ENCODE data around the gene PRR16. TPM values are rescaled to one million over a fixed set of nuclear protein-coding genes. Genes with fewer than 3 reads are reported as not detected.

PRR16 gene
- total RNA-seq, 3 donors from 2014 or later = 1.2 to 9.6 (median 3.6) TPM

- Histone ChIP-seq H3K27ac (no peak overlapping the region), H3K4me3 (no peak overlapping the region), H3K9me3 (no peaks in the 10 kb centered on the region), H3K36me3 (no peaks in the 10 kb centered on the region), H3K27me3 (no peaks in the 10 kb centered on the region), H3K4me1 (no peaks in the 10 kb centered on the region)
- no peak for DNase-seq (ENCODE audit: low spot score in 2 of 2)
- TF ChIP-seq POLR2A (IDR thresholded peaks at IDR 0.05) (no peak), POLR2AphosphoS5 (IDR thresholded peaks at IDR 0.05) (no peak), CTCF (IDR thresholded peaks at IDR 0.05) (no peak)
- intact Hi-C loops (cut with DNase I; ENCODE audit: low total_unique reads) = no loop called here
Observed at GRCh38 chr5:120533581-120533980, 69.5 kb downstream of the PRR16 start.

- no peaks in the 10 kb centered on the region for H3K9me3 ChIP-seq
- intact Hi-C loops (cut with DNase I; ENCODE audit: low total_unique reads) = no loop called here
Observed at GRCh38 chr5:120535900-120536299, 71.8 kb downstream of the PRR16 start.

GRCh38 chr5:120538149-120538548, 74.0 kb downstream of the PRR16 start:
- Histone ChIP-seq H3K9me3 (no peaks in the 10 kb centered on the region), H3K27ac (no peak overlapping the region), H3K27me3 (no peaks in the 10 kb centered on the region), H3K36me3 (no peaks in the 10 kb centered on the region), H3K4me3 (no peak overlapping the region), H3K4me1 (no peaks in the 10 kb centered on the region)
- intact Hi-C loops (cut with DNase I; ENCODE audit: low total_unique reads) = no loop called here
- DNase-seq (ENCODE audit: low spot score in 2 of 2) = no peak
- no peak for TF ChIP-seq CTCF (IDR thresholded peaks at IDR 0.05)
- no peak for TF ChIP-seq POLR2A (IDR thresholded peaks at IDR 0.05)
- no peak for TF ChIP-seq POLR2AphosphoS5 (IDR thresholded peaks at IDR 0.05)

More at GRCh38 chr5:120535900-120536299, 71.8 kb downstream of the PRR16 start:
- Histone ChIP-seq H3K4me3 (no peak overlapping the region), H3K27me3 (no peaks in the 10 kb centered on the region), H3K36me3 (no peaks in the 10 kb centered on the region), H3K27ac (no peak overlapping the region), H3K4me1 (no peaks in the 10 kb centered on the region)
- DNase-seq (ENCODE audit: low spot score in 2 of 2) = no peak
- TF ChIP-seq POLR2A (IDR thresholded peaks at IDR 0.05) (no peak), POLR2AphosphoS5 (IDR thresholded peaks at IDR 0.05) (no peak), CTCF (IDR thresholded peaks at IDR 0.05) (no peak)

- TF ChIP-seq POLR2A (IDR thresholded peaks at IDR 0.05) (no peak), POLR2AphosphoS5 (IDR thresholded peaks at IDR 0.05) (no peak)
- intact Hi-C loops (cut with DNase I; ENCODE audit: low total_unique reads) = no loop called here
- Histone ChIP-seq H3K4me3 (no peak overlapping the region), H3K9me3 (no peaks in the 10 kb centered on the region), H3K27me3 (no peaks in the 10 kb centered on the region), H3K27ac (no peak overlapping the region), H3K36me3 (no peaks in the 10 kb centered on the region), H3K4me1 (no peaks in the 10 kb centered on the region)
- DNase-seq (ENCODE audit: low spot score in 2 of 2) = no peak
Observed at GRCh38 chr5:120538644-120539043, 74.5 kb downstream of the PRR16 start.

- TF ChIP-seq POLR2AphosphoS5 (IDR thresholded peaks at IDR 0.05) = no peak
- TF ChIP-seq POLR2A (IDR thresholded peaks at IDR 0.05) = no peak
- TF ChIP-seq CTCF (IDR thresholded peaks at IDR 0.05) = no peak
- Histone ChIP-seq H3K4me3 (no peak overlapping the region), H3K9me3 (no peaks in the 10 kb centered on the region), H3K4me1 (no peaks in the 10 kb centered on the region), H3K27me3 (no peaks in the 10 kb centered on the region), H3K36me3 (no peaks in the 10 kb centered on the region), H3K27ac (no peak overlapping the region)
- no peak for DNase-seq (ENCODE audit: low spot score in 2 of 2)
- intact Hi-C loops (cut with DNase I; ENCODE audit: low total_unique reads) = no loop called here
Observed at GRCh38 chr5:120539471-120539870, 75.4 kb downstream of the PRR16 start.

GRCh38 chr5:120540097-120540496, 76.0 kb downstream of the PRR16 start:
- intact Hi-C loops (cut with DNase I; ENCODE audit: low total_unique reads) = no loop called here

More at GRCh38 chr5:120540097-120540496, 76.0 kb downstream of the PRR16 start:
- H3K27me3 ChIP-seq = no peaks in the 10 kb centered on the region
- DNase-seq (ENCODE audit: low spot score in 2 of 2) = no peak
- H3K36me3 ChIP-seq = no peaks in the 10 kb centered on the region
- no peaks in the 10 kb centered on the region for H3K9me3 ChIP-seq
- H3K4me3 ChIP-seq = no peak overlapping the region
- TF ChIP-seq CTCF (IDR thresholded peaks at IDR 0.05) (no peak), POLR2AphosphoS5 (IDR thresholded peaks at IDR 0.05) (no peak), POLR2A (IDR thresholded peaks at IDR 0.05) (no peak)
- H3K27ac ChIP-seq = no peak overlapping the region
- H3K4me1 ChIP-seq = no peaks in the 10 kb centered on the region
